HuH-7 (cell line): ENCODE results near the gene CACNB2.
"Not testable (repeated sequence)": the region's sequence is repeated elsewhere in the genome, so short reads cannot be mapped to it uniquely, and the experiment has no call there.

Experiments used
- DNase-seq: peaks from one replicate; pipeline ENCODE4 v3.0.0; 2011; ENCODE audit warnings: low spot score

The CACNB2 gene

GRCh38 chr10:18570386-18570785 is 430.2 kb downstream of the CACNB2 start:
- DNase-seq: not testable (repeated sequence)

- DNase-seq: no peak
Measured at GRCh38 chr10:18571076-18571475, 430.9 kb downstream of the CACNB2 start.

GRCh38 chr10:18571780-18572179 is 431.6 kb downstream of the CACNB2 start:
- DNase-seq: no peak

GRCh38 chr10:18572959-18573561 is 432.8 kb downstream of the CACNB2 start:
- no peak for DNase-seq

GRCh38 chr10:18576586-18576985 is 436.4 kb downstream of the CACNB2 start:
- DNase-seq: no peak

GRCh38 chr10:18577823-18578685 is 437.8 kb downstream of the CACNB2 start:
- DNase-seq: no peak

GRCh38 chr10:18582803-18583202 is 442.6 kb downstream of the CACNB2 start:
- no peak for DNase-seq

- DNase-seq: no peak
Measured at GRCh38 chr10:18583575-18584270, 443.5 kb downstream of the CACNB2 start.

- DNase-seq: not testable (repeated sequence)
Measured at GRCh38 chr10:18586637-18587036, 446.4 kb downstream of the CACNB2 start.

GRCh38 chr10:18591141-18591540 is 450.9 kb downstream of the CACNB2 start:
- not testable (repeated sequence) for DNase-seq
